ENCODE measurements around the gene MSI2.

- TF ChIP-seq CTCF (IDR thresholded peaks at IDR 0.05) (no peak), EZH2 (IDR thresholded peaks at IDR 0.05; ENCODE audit: borderline replicate concordance, insufficient read depth, low read depth, low read length, poor library complexity, severe bottlenecking) (no peak)
Observed at GRCh38 chr17:57722704-57723043, 466.4 kb downstream of the MSI2 start.

Measured in B cell (primary cell).